Ascending aorta (tissue), 2 donors: ENCODE results near the gene NGEF. TPM values are rescaled to one million over a fixed set of nuclear protein-coding genes. Genes with fewer than 3 reads are reported as not detected.
A peak's percentile ranks its signal among the peaks of the same experiment; 100 is the strongest.
"Not testable (repeated sequence)": the region's sequence is repeated elsewhere in the genome, so short reads cannot be mapped to it uniquely, and the experiment has no call there.

Source experiments
- DNase-seq, 2 donors: peaks; one replicate each; pipeline ENCODE4 v3.0.0-alpha.2; 2019; ENCODE audit warnings: low spot score in 2 of 2
- H3K27ac ChIP-seq, 2 donors: fragments of 200-600 bp; sonication (generic); one replicate each; pipeline ENCODE4 v1.5.1; 2016 to 2017; ENCODE audit warnings: mild to moderate bottlenecking in 1 of 2
- H3K27me3 ChIP-seq: fragments of 200-600 bp; sonication (generic); one replicate; pipeline ENCODE4 v1.5.1; 2017
- H3K36me3 ChIP-seq, 2 donors: fragments of 200-600 bp; sonication (generic); one replicate each; pipeline ENCODE4 v1.5.1; 2016
- H3K4me1 ChIP-seq, 2 donors: fragments of 200-600 bp; sonication (generic); one replicate each; pipeline ENCODE4 v1.5.1; 2016 to 2017; ENCODE audit warnings: mild to moderate bottlenecking in 1 of 2
- H3K4me3 ChIP-seq, 2 donors: fragments of 200-600 bp; sonication (generic); one replicate each; pipeline ENCODE4 v1.5.1; 2016 to 2017; ENCODE audit warnings: mild to moderate bottlenecking in 1 of 2
- H3K9me3 ChIP-seq, 2 donors: fragments of 200-600 bp; sonication (generic); one replicate each; pipeline ENCODE4 v1.5.1; 2016
- CTCF ChIP-seq, 3 experiments: fragments of 200-600 bp in 2 of 3; fragments of 450-650 bp in 1 of 3; sonication (generic) in 2 of 3; IDR thresholded peaks; one replicate each; pipeline ENCODE4 v1.5.1; 2016 to 2019; ENCODE audit warnings: antibody characterized with exemption in 3 of 3, mild to moderate bottlenecking in 1 of 3, moderate library complexity in 1 of 3
- intact Hi-C: fragments of 100-400 bp; cut with DNase I; formaldehyde crosslinking; loops from one replicate; pipeline ENCODE4 v1.15.1; 2023
- total RNA-seq: library from RNA; depleted of rRNA; stranded (reverse); fragments of >200 nt; gene quantifications from one replicate; pipeline ENCODE4 v1.1.0, GENCODE V29; 2016

The NGEF gene
- total RNA-seq, 1 donor from 2014 or later: 0.43 TPM

- Histone ChIP-seq H3K4me1 (peaks cover 0 to 3% of the 10 kb centered on the region in 2 donors), H3K9me3 (no peaks in the 10 kb centered on the region), H3K36me3 (no peaks in the 10 kb centered on the region), H3K27ac (no peak overlapping the region), H3K27me3 (no peaks in the 10 kb centered on the region), H3K4me3 (no peak overlapping the region)
- intact Hi-C loops: loop anchor here (5.0 kb wide), 2 partner anchors 198 to 202 kb away; partner anchors contain the start of gene ATG16L1
- peak; percentile 76 to 91 (median 86) for TF ChIP-seq CTCF (IDR thresholded peaks at IDR 0.05)
- DNase-seq: peak in 1 of 2 donors; percentile 74
Measured at GRCh38 chr2:233053928-233054784, 41.1 kb upstream of the NGEF start.

- H3K4me1 ChIP-seq, H3K27me3 ChIP-seq, H3K36me3 ChIP-seq, DNase-seq, H3K9me3 ChIP-seq, H3K4me3 ChIP-seq, H3K27ac ChIP-seq: not testable (repeated sequence)
- intact Hi-C loops: loop anchor here (5.0 kb wide), 2 partner anchors 200 kb away; partner anchors contain the start of gene ATG16L1
Measured at GRCh38 chr2:233052517-233052916, 39.5 kb upstream of the NGEF start.

GRCh38 chr2:233051241-233052149 lies 38.4 kb upstream of the NGEF start:
- intact Hi-C loops: loop anchor here (5.0 kb wide), 2 partner anchors 199 to 201 kb away; partner anchors contain the start of gene ATG16L1
- H3K4me3 ChIP-seq: no peak overlapping the region
- H3K36me3 ChIP-seq: no peaks in the 10 kb centered on the region
- H3K9me3 ChIP-seq: no peaks in the 10 kb centered on the region
- no peak for TF ChIP-seq CTCF (IDR thresholded peaks at IDR 0.05)
- DNase-seq: peak; percentile 50 to 83
- no peaks in the 10 kb centered on the region for H3K27me3 ChIP-seq
- H3K4me1 ChIP-seq: peaks cover 0 to 3% of the 10 kb centered on the region in 2 donors
- peak overlapping the region in 1 of 2 donors; percentile 32 for H3K27ac ChIP-seq

GRCh38 chr2:233049194-233049761 lies 36.2 kb upstream of the NGEF start:
- Histone ChIP-seq H3K4me3 (no peak overlapping the region), H3K9me3 (no peaks in the 10 kb centered on the region), H3K4me1 (peaks cover 0 to 3% of the 10 kb centered on the region in 2 donors), H3K27me3 (no peaks in the 10 kb centered on the region), H3K36me3 (no peaks in the 10 kb centered on the region), H3K27ac (no peak overlapping the region)
- intact Hi-C loops: no loop called here
- no peak for DNase-seq
- TF ChIP-seq CTCF (IDR thresholded peaks at IDR 0.05): no peak

DNA sequence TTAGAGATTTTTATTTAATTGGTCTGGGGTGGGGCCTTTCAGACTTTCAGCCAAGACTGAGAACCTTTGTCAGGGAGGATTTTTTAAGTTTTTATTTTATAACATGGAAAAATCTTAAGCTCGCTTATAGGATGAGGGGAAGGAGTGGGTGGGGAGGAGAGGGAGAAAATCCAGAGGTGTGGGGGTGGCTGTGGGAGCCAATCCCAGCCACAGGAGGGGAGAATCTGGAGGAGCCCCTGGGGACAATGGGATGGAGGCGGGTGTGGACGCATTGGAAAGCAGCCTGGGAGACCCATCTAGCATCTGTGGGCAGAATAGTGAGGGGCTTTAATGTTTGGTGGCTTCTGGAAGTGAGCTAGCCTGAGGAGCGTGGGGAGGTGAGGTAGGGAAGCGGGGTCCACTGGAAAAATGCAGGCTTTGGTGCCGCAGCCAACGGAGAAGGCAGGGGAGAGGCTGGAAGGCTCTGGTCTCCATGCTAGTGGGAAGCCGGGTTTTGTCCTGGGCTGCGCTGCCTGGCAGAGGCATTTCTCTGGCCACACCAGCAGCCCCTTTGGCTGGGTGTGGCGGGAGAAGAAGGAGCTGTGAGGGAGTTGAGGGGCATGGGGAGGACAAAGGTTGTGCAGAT lies 35.6 kb upstream of the NGEF start:
- H3K4me3 ChIP-seq: no peak overlapping the region
- H3K4me1 ChIP-seq: peaks cover 0 to 3% of the 10 kb centered on the region in 2 donors
- DNase-seq: no peak
- no peaks in the 10 kb centered on the region for H3K27me3 ChIP-seq
- H3K27ac ChIP-seq: no peak overlapping the region
- H3K36me3 ChIP-seq: no peaks in the 10 kb centered on the region
- intact Hi-C loops: no loop called here
- no peaks in the 10 kb centered on the region for H3K9me3 ChIP-seq
- no peak for TF ChIP-seq CTCF (IDR thresholded peaks at IDR 0.05)
